Panc1 (cell line): ENCODE data around the gene SHISA9. TPM values are rescaled to one million over a fixed set of nuclear protein-coding genes. Genes with fewer than 3 reads are reported as not detected.

ENCODE experiments used
- ATAC-seq: fragments of 200-7000 bp; cut with Tn5 transposase; 2 replicates; pipeline ENCODE4 v1.9.1; 2020; ENCODE audit warnings: mild to moderate bottlenecking, moderate library complexity
- BruUV-seq: library from RNA; stranded (reverse); fragments of 400-500 nt; replicated peaks from 2 replicates; lab custom pipeline; 2021; lab: Mats Ljungman, UMichigan
- CTCF ChIA-PET: fragments of 300-600 bp; sonication (Branson Sonifier 250); formaldehyde crosslinking; loops from one replicate; lab custom pipeline; 2022; ENCODE audit warnings: antibody characterized with exemption; lab: Charles Lee
- POLR2A ChIA-PET: fragments of 300-600 bp; sonication (Branson Sonifier 250); formaldehyde crosslinking; loops from one replicate; lab custom pipeline; 2022; ENCODE audit warnings: antibody characterized with exemption; lab: Charles Lee
- DNase-seq: peaks from one replicate; pipeline ENCODE4 v3.0.0-alpha.2; 2010; ENCODE audit warnings: low read depth, low spot score
- H3K27ac ChIP-seq: 2 replicates; pipeline ENCODE4 v1.5.1; 2011; ENCODE audit warnings: mild to moderate bottlenecking, low read length, inconsistent platforms
- H3K27me3 ChIP-seq: fragments of 200-500 bp; sonication (Bioruptor generic); 2 replicates; pipeline ENCODE4 v1.6.0; 2014; ENCODE audit warnings: low read length, inconsistent platforms; ENCODE audit not compliant: control insufficient read depth, insufficient read depth
- H3K36me3 ChIP-seq: fragments of 200-500 bp; sonication (Bioruptor generic); 2 replicates; pipeline ENCODE4 v1.5.1; 2014; ENCODE audit warnings: inconsistent platforms, mild to moderate bottlenecking, low read length, moderate library complexity; ENCODE audit not compliant: control insufficient read depth, insufficient read depth
- H3K4me1 ChIP-seq: 2 replicates; pipeline ENCODE4 v1.5.1; 2011; ENCODE audit warnings: inconsistent platforms, mild to moderate bottlenecking, low read length, moderate library complexity; ENCODE audit not compliant: control insufficient read depth, insufficient read depth
- H3K4me3 ChIP-seq, 2 experiments: 2 replicates each; pipeline ENCODE4 v1.5.1; 2011 to 2012; ENCODE audit warnings: low read depth in 2 of 2, low read length in 2 of 2, mild to moderate bottlenecking in 2 of 2, inconsistent platforms in 1 of 2, moderate library complexity in 1 of 2
- H3K9me3 ChIP-seq: fragments of 200-500 bp; sonication (Bioruptor generic); 2 replicates; pipeline ENCODE4 v1.5.1; 2014; ENCODE audit warnings: low read depth, mild to moderate bottlenecking, inconsistent platforms, low read length, moderate library complexity; ENCODE audit not compliant: control insufficient read depth, insufficient read depth
- POLR2AphosphoS5 ChIP-seq: IDR thresholded peaks from 2 replicates; pipeline ENCODE4 v1.6.1; 2012; ENCODE audit warnings: mild to moderate bottlenecking, low read depth, low read length, moderate library complexity
- SIN3A ChIP-seq: IDR thresholded peaks from 2 replicates; pipeline ENCODE4 v1.6.1; 2012; ENCODE audit warnings: low read depth, mild to moderate bottlenecking, low read length, moderate library complexity, borderline replicate concordance; ENCODE audit not compliant: insufficient read depth
- TCF7L2 ChIP-seq: IDR thresholded peaks from 2 replicates; pipeline ENCODE4 v1.6.1; 2011; ENCODE audit warnings: mild to moderate bottlenecking, low read depth, low read length, inconsistent platforms
- in situ Hi-C: cut with HindIII; loops from 2 replicates; pipeline ENCODE4 v1.10.0; 2016; ENCODE audit warnings: low sequenced_read_pairs, low pct_unique_long_range_greater_than_20kb
- intact Hi-C: fragments of 100-400 bp; cut with micrococcal nuclease; formaldehyde crosslinking; loops from one replicate; pipeline ENCODE4 v1.10.0; 2022; ENCODE audit not compliant: unreplicated experiment
- total RNA-seq: library from RNA; stranded (reverse); gene quantifications from one replicate; pipeline ENCODE4 v1.2.1, GENCODE V29; 2021; ENCODE audit not compliant: unreplicated experiment
- TF ChIP-seq, protein P1 (sequence below): fragments of 450-650 bp; IDR thresholded peaks from 2 replicates; pipeline ENCODE4 v1.5.1; 2017; ENCODE audit warnings: mild to moderate bottlenecking
- TF ChIP-seq, protein P2 (sequence below), 2 experiments: IDR thresholded peaks; 2 replicates each; pipeline ENCODE4 v1.6.1; 2011 to 2012; ENCODE audit warnings: low read depth in 2 of 2, control low read depth in 1 of 2, low read length in 1 of 2, mild to moderate bottlenecking in 1 of 2, moderate library complexity in 1 of 2; ENCODE audit not compliant: insufficient read depth in 1 of 2

SHISA9 gene
- total RNA-seq, 1 experiment from 2014 or later = 0.10 TPM

DNA sequence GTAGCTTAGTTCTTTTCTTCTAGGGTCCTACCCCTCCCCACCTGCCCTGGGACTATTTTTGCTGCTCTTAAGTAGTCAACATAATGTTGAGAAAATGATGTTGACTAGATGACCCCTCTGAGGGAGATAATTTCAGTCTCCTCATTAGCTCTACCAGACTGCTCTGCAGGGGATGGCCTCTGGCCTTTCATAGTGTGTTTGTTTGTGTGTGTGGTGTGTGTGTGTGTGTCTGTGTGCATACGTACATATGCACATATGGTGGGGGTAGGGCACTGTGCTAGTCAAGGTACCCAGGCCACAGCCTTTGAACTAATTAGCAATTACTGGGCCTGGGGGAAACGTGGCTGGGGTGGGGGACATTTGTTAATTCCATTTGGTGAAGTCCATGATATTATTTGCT is 254.0 kb downstream of the SHISA9 start:
- in situ Hi-C loops (no loop called here), intact Hi-C loops (no loop called here)
- Histone ChIP-seq H3K27me3 (no peaks in the 10 kb centered on the region), H3K36me3 (no peaks in the 10 kb centered on the region), H3K4me3 (no peak overlapping the region), H3K27ac (no peak overlapping the region), H3K9me3 (no peaks in the 10 kb centered on the region), H3K4me1 (no peaks in the 10 kb centered on the region)
- CTCF ChIA-PET = no interaction called here
- DNase-seq (no peak), ATAC-seq (no peak)
- BruUV-seq = no TSS peak
- TF ChIP-seq POLR2AphosphoS5 = no peak
- TF ChIP-seq, protein P1, sequence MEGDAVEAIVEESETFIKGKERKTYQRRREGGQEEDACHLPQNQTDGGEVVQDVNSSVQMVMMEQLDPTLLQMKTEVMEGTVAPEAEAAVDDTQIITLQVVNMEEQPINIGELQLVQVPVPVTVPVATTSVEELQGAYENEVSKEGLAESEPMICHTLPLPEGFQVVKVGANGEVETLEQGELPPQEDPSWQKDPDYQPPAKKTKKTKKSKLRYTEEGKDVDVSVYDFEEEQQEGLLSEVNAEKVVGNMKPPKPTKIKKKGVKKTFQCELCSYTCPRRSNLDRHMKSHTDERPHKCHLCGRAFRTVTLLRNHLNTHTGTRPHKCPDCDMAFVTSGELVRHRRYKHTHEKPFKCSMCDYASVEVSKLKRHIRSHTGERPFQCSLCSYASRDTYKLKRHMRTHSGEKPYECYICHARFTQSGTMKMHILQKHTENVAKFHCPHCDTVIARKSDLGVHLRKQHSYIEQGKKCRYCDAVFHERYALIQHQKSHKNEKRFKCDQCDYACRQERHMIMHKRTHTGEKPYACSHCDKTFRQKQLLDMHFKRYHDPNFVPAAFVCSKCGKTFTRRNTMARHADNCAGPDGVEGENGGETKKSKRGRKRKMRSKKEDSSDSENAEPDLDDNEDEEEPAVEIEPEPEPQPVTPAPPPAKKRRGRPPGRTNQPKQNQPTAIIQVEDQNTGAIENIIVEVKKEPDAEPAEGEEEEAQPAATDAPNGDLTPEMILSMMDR = no peak
- TF ChIP-seq TCF7L2 = no peak
- no peak for TF ChIP-seq SIN3A
- TF ChIP-seq, protein P2, sequence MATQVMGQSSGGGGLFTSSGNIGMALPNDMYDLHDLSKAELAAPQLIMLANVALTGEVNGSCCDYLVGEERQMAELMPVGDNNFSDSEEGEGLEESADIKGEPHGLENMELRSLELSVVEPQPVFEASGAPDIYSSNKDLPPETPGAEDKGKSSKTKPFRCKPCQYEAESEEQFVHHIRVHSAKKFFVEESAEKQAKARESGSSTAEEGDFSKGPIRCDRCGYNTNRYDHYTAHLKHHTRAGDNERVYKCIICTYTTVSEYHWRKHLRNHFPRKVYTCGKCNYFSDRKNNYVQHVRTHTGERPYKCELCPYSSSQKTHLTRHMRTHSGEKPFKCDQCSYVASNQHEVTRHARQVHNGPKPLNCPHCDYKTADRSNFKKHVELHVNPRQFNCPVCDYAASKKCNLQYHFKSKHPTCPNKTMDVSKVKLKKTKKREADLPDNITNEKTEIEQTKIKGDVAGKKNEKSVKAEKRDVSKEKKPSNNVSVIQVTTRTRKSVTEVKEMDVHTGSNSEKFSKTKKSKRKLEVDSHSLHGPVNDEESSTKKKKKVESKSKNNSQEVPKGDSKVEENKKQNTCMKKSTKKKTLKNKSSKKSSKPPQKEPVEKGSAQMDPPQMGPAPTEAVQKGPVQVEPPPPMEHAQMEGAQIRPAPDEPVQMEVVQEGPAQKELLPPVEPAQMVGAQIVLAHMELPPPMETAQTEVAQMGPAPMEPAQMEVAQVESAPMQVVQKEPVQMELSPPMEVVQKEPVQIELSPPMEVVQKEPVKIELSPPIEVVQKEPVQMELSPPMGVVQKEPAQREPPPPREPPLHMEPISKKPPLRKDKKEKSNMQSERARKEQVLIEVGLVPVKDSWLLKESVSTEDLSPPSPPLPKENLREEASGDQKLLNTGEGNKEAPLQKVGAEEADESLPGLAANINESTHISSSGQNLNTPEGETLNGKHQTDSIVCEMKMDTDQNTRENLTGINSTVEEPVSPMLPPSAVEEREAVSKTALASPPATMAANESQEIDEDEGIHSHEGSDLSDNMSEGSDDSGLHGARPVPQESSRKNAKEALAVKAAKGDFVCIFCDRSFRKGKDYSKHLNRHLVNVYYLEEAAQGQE (IDR thresholded peaks at IDR 0.05; ENCODE audit: insufficient read depth in 1 of 2, low read depth in 2 of 2, low read length in 1 of 2) = no peak
- POLR2A ChIA-PET = no interaction called here

GRCh38 chr16:13155780-13156179 is 254.4 kb downstream of the SHISA9 start:
- no peak for DNase-seq
- no peak overlapping the region for H3K4me3 ChIP-seq
- H3K9me3 ChIP-seq = no peaks in the 10 kb centered on the region
- intact Hi-C loops (no loop called here), in situ Hi-C loops (no loop called here)
- H3K36me3 ChIP-seq = no peaks in the 10 kb centered on the region
- no peaks in the 10 kb centered on the region for H3K4me1 ChIP-seq
- H3K27me3 ChIP-seq = no peaks in the 10 kb centered on the region
- no peak for ATAC-seq
- H3K27ac ChIP-seq = no peak overlapping the region
- TF ChIP-seq POLR2AphosphoS5 = no peak
- TF ChIP-seq, protein P1 = no peak
- TF ChIP-seq TCF7L2 = no peak
- no peak for TF ChIP-seq SIN3A
- TF ChIP-seq, protein P2 (IDR thresholded peaks at IDR 0.05; ENCODE audit: insufficient read depth in 1 of 2, low read depth in 2 of 2, low read length in 1 of 2) = no peak
- ChIA-PET CTCF (no interaction called here), POLR2A (no interaction called here)
- BruUV-seq = no TSS peak
